GM19025 (cell line): ENCODE results near the gene TMEM232.

Source experiments
- ATAC-seq: cut with Tn5 transposase; IDR thresholded peaks from one replicate; pipeline ENCODE4 v1.9.1; 2021; ENCODE audit warnings: mild to moderate bottlenecking, low read depth, moderate library complexity; ENCODE audit not compliant: unreplicated experiment

Gene TMEM232

DNA sequence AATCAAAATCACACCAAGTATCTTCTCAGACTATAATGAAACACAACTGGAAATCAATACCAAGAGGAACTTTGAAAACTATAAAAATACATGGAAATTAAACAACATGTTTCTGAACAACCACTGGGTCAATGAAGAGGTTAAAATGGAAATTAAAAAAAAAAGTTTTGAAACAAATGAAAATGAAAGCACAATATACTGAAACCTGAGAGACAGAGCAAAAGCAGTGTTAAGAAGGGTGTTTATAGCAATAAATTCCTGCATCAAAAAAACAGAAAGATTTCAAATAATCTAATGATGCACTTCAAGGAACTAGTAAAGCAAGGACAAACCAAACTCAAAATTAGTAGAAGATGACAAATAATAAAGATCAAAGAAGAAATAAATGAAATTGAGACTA, 92.0 kb downstream of the TMEM232 start:
- no peak for ATAC-seq

- no peak for ATAC-seq
Observed at GRCh38 chr5:110631236-110631635, 95.2 kb downstream of the TMEM232 start.

DNA sequence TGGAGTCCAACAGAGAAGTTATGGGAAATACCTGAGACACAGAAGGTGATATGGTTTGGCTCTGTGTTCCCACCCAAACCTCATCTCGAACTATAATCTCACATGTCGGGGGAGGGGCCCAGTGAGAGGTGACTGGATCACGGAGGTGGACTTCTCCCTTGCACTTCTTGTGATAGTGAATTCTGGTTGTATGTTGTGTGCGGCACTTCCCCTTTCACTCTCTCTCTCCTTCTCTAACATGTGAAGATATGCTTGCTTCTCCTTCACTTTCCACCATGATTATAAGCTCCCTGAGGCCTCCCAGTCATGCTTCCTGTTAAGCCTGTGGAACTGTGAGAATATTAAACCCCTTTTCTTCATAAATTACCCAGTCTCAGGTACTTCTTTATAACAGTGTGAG, 96.1 kb downstream of the TMEM232 start:
- ATAC-seq: no peak

DNA sequence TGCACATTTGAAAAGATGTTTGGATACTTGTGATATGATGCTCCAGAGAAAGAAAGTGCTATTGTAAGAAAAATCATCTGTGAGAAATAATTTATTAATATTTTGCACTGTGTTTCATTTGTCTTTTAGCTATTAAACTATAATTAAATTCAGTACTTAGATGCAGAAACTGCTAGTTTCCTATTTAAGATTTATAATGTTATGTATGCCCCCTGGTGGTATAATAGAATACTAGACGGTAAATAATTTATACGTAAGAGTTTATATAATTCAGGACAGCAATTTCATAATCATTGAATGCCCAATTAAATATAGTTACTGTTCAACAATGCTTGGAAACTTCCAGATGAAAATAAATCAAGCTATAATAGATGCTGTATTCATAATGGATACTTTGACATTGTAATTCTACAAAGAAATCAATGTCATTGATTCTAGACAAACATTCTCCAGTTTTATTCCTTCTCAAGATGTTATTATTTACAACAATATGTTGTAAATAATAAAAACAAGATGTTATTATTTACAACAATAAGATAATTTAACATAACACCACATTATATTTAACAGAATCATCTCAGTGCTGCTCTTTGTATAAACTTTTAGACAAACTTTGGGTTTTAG, 101.0 kb downstream of the TMEM232 start:
- ATAC-seq: no peak

GRCh38 chr5:110623874-110624273, 102.6 kb downstream of the TMEM232 start:
- ATAC-seq: no peak

- ATAC-seq: no peak
Observed at GRCh38 chr5:110618941-110619340, 107.5 kb downstream of the TMEM232 start.

DNA sequence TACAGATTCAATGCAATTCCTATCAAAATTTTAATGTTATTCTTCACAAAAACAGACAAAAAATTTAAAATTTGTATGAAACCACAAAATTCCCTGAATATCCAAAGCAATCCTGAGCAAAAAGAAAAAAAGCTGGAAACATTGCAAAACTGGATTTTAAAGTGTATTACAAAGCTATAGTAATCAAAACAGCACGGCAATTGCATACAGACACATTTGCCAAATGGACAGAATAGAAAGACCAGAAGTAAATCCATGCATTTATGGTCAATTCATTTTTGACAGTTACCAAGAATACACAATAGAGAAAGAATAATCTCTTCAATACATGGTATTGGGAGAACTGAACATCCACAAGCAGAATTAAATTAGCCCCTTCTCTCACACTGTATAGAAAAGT, 110.5 kb downstream of the TMEM232 start:
- no peak for ATAC-seq

GRCh38 chr5:110612794-110613247, 113.7 kb downstream of the TMEM232 start:
- ATAC-seq: no peak

DNA sequence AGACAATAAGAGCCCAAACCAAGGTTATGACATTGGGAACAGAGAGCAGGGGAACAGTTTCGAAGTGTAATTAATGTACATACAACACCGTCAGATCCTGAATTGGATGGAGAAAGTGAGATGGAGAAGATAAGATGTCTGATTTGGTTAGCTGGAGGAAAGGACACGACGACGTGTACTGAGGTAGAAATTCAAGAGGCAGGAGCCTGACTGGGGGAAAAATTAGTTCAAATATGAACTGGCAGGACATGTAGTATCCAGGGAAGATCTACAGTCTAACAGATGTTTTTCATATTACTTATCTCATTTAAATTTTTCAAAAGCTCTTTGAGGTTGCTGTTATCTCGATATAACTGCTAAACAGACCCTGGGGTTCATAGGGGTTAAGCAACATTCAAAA, 114.7 kb downstream of the TMEM232 start:
- no peak for ATAC-seq

DNA sequence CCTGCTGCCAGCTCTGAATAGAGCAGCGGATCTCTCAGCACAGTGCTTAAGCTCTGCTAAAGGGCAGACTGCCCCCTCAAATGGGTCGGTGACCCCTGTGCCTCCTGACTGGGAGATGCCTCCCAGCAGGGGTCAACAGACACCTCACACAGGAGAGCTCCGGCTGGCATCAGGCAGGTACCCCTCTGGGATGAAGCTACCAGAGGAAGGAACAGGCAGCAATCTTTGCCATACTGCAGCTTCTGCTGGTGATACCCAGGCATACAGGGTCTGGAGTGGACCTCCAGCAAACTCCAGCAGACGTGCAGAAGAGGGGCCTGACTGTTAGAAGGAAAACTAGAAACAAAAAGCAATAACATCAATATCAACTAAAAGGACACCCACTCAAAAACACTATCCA, 131.6 kb downstream of the TMEM232 start:
- ATAC-seq: no peak

DNA sequence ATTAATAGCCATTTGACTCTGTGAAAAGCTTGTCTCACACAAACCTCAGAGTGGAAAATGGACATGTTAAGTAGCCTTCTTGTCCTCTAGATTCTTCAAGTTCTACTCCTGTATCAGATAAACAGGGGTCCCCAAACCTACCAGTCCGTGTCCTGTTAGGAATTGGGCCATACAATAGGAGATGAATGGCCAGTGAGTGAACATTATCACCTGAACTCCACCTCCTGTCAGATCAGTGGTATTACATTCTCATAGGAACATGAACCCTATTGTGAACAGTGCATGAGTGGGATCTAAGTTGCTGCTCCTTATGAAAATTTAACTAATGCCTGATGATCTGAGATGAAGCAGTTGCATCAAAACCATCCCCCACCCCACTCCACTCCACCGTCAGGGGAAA, 136.3 kb downstream of the TMEM232 start:
- no peak for ATAC-seq

DNA sequence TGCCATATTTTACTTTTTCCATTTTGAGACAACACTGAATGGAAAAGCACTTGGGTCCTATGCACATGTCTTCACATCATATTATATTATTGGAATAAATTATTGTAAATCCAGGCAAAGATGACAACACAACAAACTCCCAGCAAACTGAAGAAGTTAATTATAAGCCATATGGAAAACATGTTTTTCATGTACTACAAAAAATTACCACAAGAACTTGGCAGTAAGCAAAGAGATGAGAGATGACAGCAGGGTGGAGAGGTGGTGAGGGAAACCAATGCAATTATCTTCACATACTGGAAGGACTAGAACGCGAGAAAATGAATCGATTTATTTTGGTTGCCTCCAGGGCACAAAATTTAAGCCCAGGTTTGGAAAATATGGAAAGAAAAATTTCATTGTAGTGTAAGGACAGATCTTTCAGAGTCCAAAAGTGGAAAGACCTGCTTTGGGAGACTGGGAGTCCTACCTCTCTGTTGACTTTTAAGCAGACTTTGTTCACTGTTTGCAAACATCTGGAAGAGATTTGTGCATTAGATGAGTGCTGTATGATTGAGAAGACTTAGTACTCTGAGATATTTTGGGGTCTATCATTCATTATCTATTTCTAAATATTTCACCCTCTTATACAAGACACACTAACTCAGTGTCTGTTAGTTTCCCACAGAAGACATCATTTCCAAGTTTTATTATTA, 138.0 kb downstream of the TMEM232 start:
- no peak for ATAC-seq

GRCh38 chr5:110580625-110581024, 145.8 kb downstream of the TMEM232 start:
- ATAC-seq: no peak

- ATAC-seq: no peak
Observed at GRCh38 chr5:110572729-110573128, 153.7 kb downstream of the TMEM232 start.

DNA sequence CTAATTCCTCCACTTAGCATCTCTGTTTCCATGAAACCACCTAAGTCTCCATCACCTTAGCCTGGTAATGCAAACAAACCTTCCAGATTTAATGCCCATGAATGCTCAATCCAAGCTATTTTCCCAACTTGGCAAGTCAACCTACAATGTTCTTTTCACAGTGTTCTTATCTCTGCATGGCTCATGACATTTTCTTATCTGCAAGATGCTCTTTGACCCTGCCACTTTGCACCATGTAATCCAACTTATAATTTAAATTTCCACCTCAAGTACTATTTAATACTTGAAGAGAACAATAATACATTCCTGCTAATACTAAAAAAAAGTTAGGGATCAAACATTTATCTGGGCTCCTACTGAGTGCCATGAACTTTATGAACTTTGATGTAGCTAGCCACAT, 164.3 kb downstream of the TMEM232 start:
- ATAC-seq: no peak

DNA sequence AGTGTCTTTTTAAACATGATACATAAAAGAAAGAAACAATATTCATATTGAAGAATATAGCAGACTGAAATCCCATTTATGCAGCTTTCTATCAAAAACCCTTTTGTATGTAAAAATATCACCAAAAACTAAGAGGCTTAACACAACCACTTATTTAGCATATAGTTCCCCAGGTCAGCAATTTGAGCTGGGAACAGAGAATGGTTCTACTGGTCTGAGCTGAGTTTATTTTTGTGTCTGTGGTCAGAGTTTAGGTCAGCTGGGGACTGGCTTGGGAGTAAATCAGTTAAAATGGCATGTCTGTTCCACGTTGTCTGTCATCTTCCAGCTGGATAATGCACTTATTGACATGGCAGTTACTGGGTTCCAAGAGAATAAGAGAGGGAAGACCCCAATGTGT, 165.0 kb downstream of the TMEM232 start:
- no peak for ATAC-seq

DNA sequence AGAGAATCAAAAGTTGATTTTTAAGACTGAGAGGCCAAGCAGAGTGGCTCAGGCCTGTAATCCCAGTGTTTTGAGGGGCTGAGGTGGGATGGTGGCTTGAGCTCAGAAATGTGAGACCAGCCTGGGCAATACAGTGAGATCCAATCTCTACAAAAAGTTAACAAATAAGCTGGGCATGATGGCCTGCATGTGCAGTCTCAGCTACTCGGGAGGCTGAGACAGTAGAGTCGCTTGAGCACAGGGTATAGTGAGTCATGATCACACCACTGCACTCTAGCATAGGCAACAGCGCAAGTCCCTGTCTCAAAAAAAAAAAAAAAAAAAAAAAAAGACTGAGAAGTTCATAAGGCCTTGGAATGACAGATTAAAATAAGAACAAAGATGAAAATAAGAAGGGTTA, 177.2 kb downstream of the TMEM232 start:
- no peak for ATAC-seq

- no peak for ATAC-seq
Observed at GRCh38 chr5:110548171-110548570, 178.3 kb downstream of the TMEM232 start.

DNA sequence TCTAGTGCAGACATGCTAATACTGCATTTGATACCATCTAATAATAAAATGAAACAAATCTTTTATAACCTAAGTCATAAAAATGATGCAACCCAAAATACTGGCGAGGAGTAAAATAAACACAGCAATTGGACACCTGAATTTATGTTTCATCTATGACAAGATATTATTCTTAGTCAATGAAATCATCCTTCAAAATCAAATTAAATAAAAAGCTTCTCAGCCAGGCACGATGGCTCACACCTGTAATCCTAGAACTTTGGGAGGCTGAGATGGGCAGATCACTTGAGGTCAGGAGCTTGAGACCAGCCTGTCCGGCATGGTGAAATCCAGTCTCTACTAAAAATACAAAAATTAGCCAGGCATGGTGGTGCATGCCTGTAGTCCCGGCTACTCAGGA, 179.0 kb downstream of the TMEM232 start:
- ATAC-seq: no peak

DNA sequence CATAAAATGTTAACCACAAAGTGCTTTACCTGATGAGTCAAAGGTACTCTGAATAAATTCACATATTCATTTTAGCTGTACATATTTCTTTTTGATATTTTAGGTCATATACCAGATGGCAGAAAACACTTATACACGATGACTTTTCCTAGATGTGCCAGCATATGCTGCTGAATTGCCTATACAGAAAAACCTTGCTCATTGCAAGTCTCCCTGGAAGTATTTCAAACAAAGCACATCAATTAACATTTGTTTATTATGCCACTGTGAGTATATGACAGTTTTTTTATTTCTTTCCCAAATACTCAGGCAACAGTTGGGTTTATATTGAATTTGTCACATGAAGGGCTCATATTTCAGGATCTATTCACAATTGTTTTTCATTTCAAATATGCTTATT, 180.8 kb downstream of the TMEM232 start:
- no peak for ATAC-seq

GRCh38 chr5:110544603-110545002, 181.9 kb downstream of the TMEM232 start:
- ATAC-seq: no peak

DNA sequence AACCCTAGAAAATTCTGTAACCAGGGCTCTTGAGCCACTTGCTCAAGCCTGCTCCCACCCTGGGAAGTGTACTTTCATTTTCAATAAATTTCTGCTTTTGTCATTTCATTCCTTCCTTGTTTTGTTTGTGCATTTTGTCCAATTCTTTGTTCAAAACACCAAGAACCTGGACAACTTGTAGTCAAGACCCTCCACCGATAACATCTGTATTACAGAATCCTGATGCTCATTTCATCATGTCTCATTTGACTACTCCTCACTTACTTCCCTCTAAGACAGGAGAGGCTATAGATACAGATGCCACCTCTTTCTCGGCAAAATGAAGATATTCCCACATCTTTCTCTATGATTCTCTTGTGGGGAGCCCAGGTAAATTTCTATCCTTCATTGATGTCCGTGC, 183.5 kb downstream of the TMEM232 start:
- no peak for ATAC-seq
